NAMALWA (cell line): ENCODE measurements around the gene PMIS2.

Experiments used
- DNase-seq: peaks from one replicate; pipeline ENCODE4 v3.0.0-alpha.2; 2015; ENCODE audit warnings: low spot score

Gene PMIS2

DNA sequence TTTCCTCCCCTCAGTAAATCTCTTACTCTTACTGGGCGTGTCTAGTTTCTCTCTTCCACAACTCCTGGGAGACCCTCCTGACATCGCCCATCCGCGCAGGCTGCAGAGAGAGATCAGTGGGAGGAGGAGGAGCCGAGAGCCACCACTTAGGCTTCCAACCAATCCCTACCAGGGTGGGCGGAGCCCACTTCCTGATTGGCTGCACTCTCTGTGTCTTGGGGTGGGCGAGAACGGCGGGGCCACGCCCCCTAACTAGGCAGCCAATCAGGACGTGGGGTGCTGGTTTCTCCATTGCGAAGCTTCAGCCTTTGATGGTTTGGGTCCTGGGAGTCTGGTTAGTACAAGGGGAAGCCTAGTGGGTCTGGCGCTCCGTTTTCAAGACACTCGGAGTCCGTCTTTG, at the start of gene PMIS2:
Gene PMIS2, plus strand, starts transcription at position 326 of the 400 bp plus-strand sequence. CDS start 87 bp downstream, outside the sequence.
- peak; percentile 93 for DNase-seq

DNA sequence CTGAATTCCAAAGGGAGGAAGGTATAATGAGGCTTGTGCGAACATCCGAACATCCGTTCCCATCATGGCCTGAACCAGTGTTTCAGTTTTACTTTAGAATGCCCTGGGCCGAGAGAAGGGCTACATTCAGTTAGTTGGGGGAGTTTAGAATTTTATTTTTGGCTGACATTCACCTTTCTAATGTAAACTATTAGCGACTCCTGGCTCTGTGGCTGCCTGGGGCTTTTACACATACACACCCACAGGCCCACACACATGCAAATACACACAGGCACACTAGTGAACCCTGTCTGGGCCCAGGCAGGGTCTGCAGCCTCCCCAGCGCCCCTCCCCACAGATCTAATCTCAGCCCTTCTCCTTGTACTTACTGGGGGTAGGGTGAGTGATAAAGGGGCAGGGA, 46.7 kb upstream of the PMIS2 start:
- no peak for DNase-seq

DNA sequence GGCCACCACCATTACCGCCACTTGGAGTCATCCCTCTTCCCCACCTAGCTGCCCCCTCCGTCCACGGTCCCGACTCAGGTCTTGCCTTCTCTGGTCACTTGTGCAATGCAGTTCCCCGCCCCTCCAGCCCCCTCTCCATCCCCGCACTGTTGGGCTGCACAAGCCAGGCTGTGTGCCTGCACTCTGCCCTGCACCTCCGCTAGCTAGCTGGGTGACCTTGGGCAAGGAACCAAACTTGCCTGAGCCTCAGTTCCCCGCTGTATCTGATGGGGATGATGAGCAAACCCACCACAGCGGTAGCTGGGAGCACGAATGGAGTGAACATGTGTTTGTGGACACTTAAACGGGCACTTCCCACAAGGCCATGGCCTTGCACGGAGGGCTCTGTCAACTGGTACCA, 46.1 kb upstream of the PMIS2 start:
- no peak for DNase-seq

DNA sequence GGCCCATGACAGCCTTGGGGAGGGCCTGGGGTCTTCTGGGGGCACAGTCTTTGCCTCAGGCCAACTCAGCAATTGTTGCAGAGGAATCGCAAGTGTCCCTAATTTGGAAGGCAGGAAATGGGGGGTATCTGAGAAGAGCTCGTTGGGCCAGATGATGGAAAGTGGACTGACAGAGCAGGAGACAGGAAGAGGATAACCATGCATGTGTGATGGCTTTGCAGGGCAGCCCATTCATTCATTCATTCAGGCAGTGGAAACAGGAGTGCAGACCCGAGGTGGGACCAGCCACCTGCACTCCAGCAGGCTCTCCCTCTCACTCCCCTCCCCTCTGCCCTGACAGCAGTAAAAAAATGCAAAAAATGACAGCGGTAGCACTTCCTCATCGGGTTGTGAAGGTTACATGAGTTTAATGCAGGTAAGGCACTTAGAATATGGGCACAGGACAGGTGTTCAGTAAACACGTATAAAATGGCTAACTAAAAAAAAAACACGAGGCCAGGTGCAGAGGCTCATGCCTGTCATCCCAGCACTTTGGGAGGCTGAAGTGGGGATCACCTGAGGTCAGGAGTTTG, 45.5 kb upstream of the PMIS2 start:
- no peak for DNase-seq

- DNase-seq: no peak
Measured at GRCh38 chr19:35542209-35542608, 43.8 kb upstream of the PMIS2 start.

DNA sequence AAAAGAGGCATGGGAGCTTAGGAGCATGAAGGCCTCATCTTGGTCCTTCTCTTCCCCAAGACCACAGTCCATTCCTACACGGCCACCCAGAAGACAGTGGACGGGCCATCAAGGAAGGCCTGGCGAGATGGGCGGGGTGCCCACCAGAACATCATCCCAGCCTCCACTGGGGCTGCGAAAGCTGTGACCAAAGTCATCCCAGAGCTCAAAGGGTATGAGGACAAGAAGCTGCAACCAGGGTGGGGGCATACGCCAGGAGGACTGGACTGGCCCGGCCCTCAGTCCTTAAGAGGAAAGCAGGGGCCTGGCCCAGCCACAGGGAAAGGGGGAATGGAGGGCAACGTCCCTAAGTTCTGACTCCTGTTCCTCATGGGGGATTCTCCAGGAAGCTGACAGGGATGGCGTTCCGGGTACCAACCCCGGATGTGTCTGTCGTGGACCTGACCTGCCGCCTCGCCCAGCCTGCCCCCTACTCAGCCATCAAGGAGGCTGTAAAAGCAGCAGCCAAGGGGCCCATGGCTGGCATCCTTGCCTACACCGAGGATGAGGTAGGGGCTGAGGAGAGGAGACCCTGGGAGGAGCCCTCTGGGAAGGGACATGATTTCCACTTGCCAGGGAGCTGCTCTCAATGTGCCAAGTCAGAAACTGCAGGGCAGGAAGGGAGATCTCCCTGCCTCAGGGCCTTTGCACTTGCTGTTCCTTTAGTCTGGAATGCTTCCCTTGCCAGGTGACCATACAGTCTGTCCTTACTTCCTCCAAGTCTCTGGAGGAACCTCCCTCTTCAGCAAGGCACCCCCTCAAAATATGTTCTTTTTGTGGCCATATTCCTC, 42.5 kb upstream of the PMIS2 start:
- DNase-seq: no peak

- no peak for DNase-seq
Measured at GRCh38 chr19:35544110-35544802, 41.7 kb upstream of the PMIS2 start.

GRCh38 chr19:35545001-35545854, 40.7 kb upstream of the PMIS2 start, which contains the start of gene TMEM147:
Gene TMEM147 (plus strand): TSS chr19:35545626. CDS start chr19:35545740, 114 bp downstream.
- peak; percentile 84 for DNase-seq

DNA sequence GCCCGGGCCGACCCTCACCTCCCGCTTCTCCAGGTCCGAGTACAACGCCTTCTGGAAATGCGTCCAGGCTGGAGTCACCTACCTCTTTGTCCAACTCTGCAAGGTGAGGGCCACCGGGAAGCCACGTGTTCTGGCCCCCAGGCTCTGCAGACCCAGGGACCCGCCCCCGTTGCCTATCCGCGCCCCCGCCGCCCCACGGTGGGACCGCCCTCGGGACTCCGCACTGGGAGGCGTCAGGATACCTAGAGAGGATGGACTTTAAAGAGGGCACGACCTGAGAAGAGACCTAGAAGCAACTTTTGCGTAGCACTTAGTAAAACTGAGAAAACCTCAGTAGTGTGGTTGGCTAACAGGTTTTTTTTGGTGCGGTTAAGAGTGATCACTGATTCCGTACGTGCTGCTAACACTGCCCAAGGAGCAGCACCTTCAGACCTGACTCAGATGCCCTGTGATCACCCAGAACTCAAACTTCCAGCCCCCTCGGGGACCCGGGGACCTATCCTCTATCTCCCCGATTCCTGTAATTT, 40.1 kb upstream of the PMIS2 start:
- DNase-seq: peak; percentile 49

DNA sequence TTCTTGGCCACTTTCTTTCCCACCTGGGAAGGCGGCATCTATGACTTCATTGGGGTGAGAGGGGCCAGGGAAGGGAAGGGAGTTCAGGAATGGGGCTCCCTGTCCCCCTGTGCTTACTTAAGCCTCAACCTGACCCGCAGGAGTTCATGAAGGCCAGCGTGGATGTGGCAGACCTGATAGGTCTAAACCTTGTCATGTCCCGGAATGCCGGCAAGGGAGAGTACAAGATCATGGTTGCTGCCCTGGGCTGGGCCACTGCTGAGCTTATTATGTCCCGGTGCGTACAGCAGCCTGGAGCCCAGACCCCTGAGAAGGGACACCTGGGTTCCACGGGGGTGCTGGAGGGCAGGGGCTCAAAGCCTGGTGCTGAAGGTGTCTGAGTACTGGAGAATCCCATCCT, 39.4 kb upstream of the PMIS2 start:
- no peak for DNase-seq

DNA sequence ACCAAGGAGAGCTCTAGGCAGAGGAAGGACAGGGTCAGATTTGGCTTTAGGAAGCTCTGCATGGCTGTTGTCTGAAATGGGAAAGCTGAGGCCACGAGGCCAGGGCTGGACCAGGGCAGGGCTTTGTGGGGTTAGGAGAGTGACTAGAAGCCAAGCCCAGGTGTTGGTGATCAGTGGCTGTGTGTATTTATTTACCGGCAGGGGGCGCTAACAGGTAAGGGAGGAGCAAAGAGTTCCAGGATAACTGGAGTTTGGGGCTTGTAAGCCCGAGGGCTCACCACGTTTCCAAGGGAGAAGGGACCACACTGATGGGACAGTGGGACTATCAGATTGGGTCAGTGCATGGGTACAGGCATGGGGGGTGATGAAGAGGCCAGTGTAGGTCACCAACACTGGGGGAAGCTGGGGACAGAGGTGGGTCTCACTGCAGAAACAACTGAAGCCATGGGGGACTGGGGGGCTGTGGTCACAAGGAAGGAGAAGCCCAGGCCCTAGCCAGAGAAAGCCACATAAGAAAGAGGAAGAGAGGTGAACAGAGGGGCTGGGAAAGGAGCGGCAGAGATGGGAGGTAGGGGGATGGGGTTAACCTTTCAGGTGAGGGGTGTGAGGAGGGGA, 36.7 kb upstream of the PMIS2 start:
- peak; percentile 85 for DNase-seq

- no peak for DNase-seq
Measured at GRCh38 chr19:35549879-35550523, 36.0 kb upstream of the PMIS2 start.

GRCh38 chr19:35551091-35551810, 34.7 kb upstream of the PMIS2 start:
- DNase-seq: no peak

DNA sequence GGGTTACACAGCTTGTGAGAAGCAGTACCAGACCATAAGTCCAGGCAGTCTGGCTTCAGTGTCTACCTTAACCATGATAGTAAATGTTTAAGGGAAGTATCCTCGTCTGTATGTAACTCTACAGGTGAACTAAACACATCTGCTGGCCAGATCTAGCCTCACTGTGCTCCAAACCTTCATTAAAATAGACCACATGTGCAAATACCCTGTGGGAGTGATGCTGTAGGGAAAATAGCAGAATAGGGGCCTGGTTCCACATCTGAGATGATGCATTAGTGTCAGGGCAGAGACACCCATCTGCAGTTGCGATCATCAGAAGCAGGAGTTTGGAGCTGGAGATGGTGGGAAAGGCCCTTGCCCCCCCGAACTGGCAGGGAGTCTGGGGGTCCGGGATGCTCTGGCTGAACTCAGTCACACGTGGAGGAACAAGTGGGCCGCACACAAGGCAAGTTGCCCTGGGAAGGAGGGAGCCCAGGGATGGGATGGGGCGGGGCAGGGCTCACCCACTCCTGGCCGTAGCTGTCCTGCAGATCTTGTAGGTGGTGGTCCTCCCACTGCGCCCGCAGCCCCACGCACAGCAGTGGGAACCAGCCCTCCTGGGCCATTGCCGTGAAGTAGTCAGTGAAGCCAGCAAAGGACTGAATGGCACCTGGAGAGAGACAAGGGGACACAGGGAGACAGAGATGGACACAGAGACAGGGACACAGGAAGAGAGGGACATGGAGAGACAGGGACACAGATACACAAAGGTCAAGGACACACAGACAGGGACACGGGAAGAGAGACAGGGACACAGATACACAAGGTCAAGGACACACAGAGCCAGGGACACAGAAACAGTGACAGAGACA, 33.2 kb upstream of the PMIS2 start:
- no peak for DNase-seq

DNA sequence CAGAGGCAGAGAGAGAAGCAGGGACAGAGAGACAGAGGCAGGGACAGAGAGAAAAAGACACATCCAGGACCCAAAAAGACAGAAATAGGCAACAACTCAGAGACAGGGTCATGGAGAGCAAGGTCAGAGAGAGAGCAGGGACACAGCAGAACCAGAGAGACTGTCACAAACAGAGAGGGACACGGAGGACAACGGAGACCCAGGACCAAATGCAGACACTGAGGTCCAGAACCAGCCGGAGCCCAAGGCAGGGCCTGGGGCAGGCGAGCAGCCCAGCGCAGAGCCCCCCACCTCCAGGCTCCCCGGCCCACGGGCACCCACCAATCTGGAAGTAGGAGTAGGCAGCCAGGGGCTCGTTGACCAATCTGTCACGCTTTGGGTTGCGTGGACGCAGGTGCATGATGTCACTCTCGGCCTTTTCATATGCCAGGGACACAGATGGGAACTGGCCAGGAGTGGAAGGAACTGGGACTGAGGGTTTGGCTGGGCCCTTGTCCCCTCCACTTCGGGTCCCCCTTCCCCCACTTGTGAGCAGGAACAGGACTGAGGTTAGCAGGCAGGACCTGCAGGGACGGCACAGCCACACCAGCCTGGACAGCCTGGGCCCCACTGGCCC, 32.5 kb upstream of the PMIS2 start:
- no peak for DNase-seq

DNA sequence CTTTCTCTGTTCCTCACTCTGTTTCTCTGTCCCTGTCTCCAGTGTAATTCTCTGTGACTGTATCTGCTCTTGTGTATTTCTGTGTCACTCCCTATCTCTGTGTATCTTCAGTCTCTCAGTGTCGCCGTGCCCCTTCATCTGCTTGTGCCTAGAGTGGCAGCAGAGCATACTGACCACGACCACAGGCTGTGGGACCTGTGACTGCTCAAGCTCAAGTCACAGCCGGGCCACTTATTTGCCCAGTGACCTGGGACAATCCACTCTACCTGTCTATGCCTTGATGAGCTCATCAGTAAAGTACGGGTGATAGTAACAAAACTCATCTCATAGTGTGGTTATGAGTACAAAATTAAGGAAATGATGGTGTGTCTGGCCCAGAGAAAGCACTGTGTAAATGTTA, 31.9 kb upstream of the PMIS2 start:
- no peak for DNase-seq

GRCh38 chr19:35555301-35556005, 30.5 kb upstream of the PMIS2 start:
- peak; percentile 46 for DNase-seq

- DNase-seq: no peak
Measured at GRCh38 chr19:35556025-35556590, 29.9 kb upstream of the PMIS2 start.
